Vein endothelial cell (primary cell): Measurements from ENCODE around the gene F13A1. TPM values are rescaled to one million over a fixed set of nuclear protein-coding genes. Genes with fewer than 3 reads are reported as not detected.

Experiments used
- small RNA-seq: library from RNA; depleted of rRNA; stranded (forward); fragments of <200 nt; gene quantifications from one replicate; pipeline ENCODE3, GENCODE V24; 2012
- total RNA-seq: library from RNA; depleted of rRNA; stranded (reverse); fragments of >200 nt; gene quantifications from 2 replicates; pipeline ENCODE4 v1.2.3, GENCODE V29; 2012

F13A1 gene
- total RNA-seq, result not detected in 2 replicates

DNA sequence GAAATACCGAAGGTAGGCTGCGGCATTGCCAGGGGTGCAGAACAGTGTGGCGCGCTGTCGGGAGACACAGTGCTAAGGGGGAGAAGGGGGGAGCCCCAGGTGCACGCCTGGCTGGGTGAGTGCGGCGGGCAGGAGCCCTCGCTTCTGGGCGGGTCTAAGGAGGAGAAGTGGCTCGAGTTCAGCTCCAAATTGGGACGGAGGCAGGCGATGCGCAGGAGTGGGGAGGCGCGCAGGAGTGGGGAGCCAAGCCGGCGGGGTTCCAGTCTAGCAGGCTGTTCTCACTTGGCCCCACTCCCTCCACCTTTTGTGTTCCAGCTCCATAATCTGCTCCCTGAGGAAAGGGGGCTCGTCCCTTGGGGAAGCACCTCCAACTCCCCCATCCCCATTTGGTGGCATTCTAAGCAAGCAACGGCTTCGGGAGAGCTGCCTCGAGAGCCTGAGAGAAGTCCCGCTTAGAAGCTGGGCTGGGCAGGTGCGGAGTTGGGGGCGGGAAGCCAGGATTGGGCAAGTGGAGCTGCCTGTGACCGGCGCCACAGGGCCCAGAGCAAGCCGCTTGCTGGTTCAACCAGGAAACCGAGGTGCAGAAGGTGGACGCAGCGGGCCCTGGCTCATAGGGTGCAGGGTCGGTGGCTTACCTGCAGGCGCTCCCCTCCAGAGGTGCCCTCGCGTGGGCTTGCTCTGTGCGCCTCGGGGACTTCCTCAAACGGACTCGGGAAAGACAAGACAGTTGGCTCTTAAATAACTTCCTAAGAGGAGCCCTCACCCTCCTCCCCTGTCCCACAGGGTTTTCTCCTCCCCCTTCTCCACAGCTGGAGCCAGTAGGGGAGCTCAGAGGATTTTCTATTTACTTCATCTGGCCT lies at the start of gene F13A1:
TSS of gene F13A1 (minus strand) at position 711 of the 860 bp plus-strand sequence. CDS start 1,998 bp downstream, outside the sequence.

Small RNA genes within 50 kb of the gene (small RNA-seq; reads per million reads assigned to genes)
- gene MIR7853, result not detected
